HEK293T (cell line): ENCODE data around the gene HECTD1.

Source experiments
- CTCF ChIA-PET: fragments of 350-600 bp; formaldehyde crosslinking; extraction: SDS; loops from one replicate; lab custom pipeline; 2021; ENCODE audit warnings: antibody characterized with exemption, inconsistent platforms; lab: Yijun Ruan, JAX
- POLR2A ChIA-PET: fragments of 350-600 bp; formaldehyde crosslinking; extraction: SDS; loops from one replicate; lab custom pipeline; 2020; ENCODE audit warnings: antibody characterized with exemption, inconsistent platforms; lab: Yijun Ruan, JAX
- DNase-seq: peaks from one replicate; pipeline ENCODE4 v3.0.0; 2012; ENCODE audit warnings: mixed read lengths; ENCODE audit errors: extremely low spot score
- ARNT ChIP-seq: fragments of 450-650 bp; IDR thresholded peaks from 2 replicates; pipeline ENCODE4 v1.6.1; 2017; ENCODE audit warnings: mild to moderate bottlenecking
- BHLHE40 ChIP-seq: fragments of 450-650 bp; IDR thresholded peaks from 2 replicates; pipeline ENCODE4 v1.6.1; 2016; ENCODE audit warnings: mild to moderate bottlenecking, moderate library complexity, borderline replicate concordance
- CTBP1 ChIP-seq: fragments of 450-650 bp; IDR thresholded peaks from 2 replicates; pipeline ENCODE4 v1.6.1; 2016; ENCODE audit warnings: borderline replicate concordance
- ELF4 ChIP-seq: fragments of 450-650 bp; IDR thresholded peaks from 2 replicates; pipeline ENCODE4 v1.6.1; 2017; ENCODE audit warnings: antibody characterized with exemption
- FOXA1 ChIP-seq: fragments of 450-650 bp; IDR thresholded peaks from 2 replicates; pipeline ENCODE4 v1.6.1; 2016; ENCODE audit warnings: mild to moderate bottlenecking
- FOXK2 ChIP-seq: fragments of 450-650 bp; IDR thresholded peaks from 2 replicates; pipeline ENCODE4 v1.6.1; 2016; ENCODE audit warnings: mild to moderate bottlenecking
- FOXM1 ChIP-seq: fragments of 450-650 bp; IDR thresholded peaks from 2 replicates; pipeline ENCODE4 v1.6.1; 2017; ENCODE audit warnings: mild to moderate bottlenecking, borderline replicate concordance
- HDGF ChIP-seq: fragments of 450-650 bp; IDR thresholded peaks from 2 replicates; pipeline ENCODE4 v1.6.1; 2017; ENCODE audit warnings: antibody characterized with exemption, borderline replicate concordance
- L3MBTL2 ChIP-seq: fragments of 450-650 bp; conservative IDR thresholded peaks from 2 replicates; pipeline ENCODE4 v1.6.1; 2016; ENCODE audit warnings: mild to moderate bottlenecking
- LEF1 ChIP-seq: fragments of 450-650 bp; IDR thresholded peaks from 2 replicates; pipeline ENCODE4 v1.6.1; 2017; ENCODE audit warnings: mild to moderate bottlenecking, borderline replicate concordance
- NFRKB ChIP-seq: fragments of 450-650 bp; IDR thresholded peaks from 2 replicates; pipeline ENCODE4 v1.6.1; 2016; ENCODE audit warnings: mild to moderate bottlenecking, moderate library complexity
- SP1 ChIP-seq: fragments of 450-650 bp; IDR thresholded peaks from 2 replicates; pipeline ENCODE4 v1.6.1; 2017
- SUZ12 ChIP-seq: fragments of 450-650 bp; IDR thresholded peaks from 2 replicates; pipeline ENCODE4 v1.6.1; 2016; ENCODE audit warnings: mild to moderate bottlenecking
- TARDBP ChIP-seq: fragments of 450-650 bp; IDR thresholded peaks from 2 replicates; pipeline ENCODE4 v1.6.1; 2016
- ZNF384 ChIP-seq: fragments of 450-650 bp; IDR thresholded peaks from 2 replicates; pipeline ENCODE4 v1.6.1; 2016
- TF ChIP-seq, protein P1 (sequence below): fragments of 450-650 bp; IDR thresholded peaks from 2 replicates; pipeline ENCODE4 v1.6.1; 2016

Gene HECTD1

DNA sequence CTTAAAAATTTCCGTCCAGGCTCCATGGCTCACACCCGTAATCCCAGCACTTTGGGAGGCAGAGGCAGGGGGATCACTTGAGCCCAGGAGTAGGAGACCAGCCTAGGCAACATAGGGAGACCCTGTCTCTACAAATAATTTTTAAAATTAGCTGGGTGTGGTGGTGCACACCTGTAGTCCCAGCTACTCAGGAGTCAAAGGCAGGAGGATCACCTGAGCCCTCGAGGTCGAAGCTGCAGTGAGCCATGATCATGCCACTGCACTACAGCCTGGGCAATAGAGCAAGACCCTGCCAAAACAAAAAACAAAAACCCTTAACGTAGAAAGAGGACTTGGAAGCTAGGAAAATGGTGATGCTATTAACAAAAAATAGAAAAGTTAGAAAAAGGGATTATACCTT is 2.0 kb upstream of the HECTD1 start:
- TF ChIP-seq SP1, result no peak
- TF ChIP-seq CTBP1, result no peak
- TF ChIP-seq, protein P1, sequence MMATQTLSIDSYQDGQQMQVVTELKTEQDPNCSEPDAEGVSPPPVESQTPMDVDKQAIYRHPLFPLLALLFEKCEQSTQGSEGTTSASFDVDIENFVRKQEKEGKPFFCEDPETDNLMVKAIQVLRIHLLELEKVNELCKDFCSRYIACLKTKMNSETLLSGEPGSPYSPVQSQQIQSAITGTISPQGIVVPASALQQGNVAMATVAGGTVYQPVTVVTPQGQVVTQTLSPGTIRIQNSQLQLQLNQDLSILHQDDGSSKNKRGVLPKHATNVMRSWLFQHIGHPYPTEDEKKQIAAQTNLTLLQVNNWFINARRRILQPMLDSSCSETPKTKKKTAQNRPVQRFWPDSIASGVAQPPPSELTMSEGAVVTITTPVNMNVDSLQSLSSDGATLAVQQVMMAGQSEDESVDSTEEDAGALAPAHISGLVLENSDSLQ, result no peak
- TF ChIP-seq SUZ12, result no peak
- no peak for TF ChIP-seq LEF1
- no peak for TF ChIP-seq HDGF
- TF ChIP-seq TARDBP, result no peak
- TF ChIP-seq ARNT, result no peak
- no peak for TF ChIP-seq FOXM1
- TF ChIP-seq NFRKB, result no peak
- TF ChIP-seq ELF4, result no peak
- no peak for DNase-seq
- ChIA-PET POLR2A (interaction anchor here (1.5 kb wide), 1 partner anchor 210 kb away, joined by 5 read pairs; the partner anchor contains the start of gene HEATR5A), CTCF (interaction anchor here (0.6 kb wide), 1 partner anchor 44 kb away, joined by 3 read pairs; no protein-coding TSS in a partner anchor)

DNA sequence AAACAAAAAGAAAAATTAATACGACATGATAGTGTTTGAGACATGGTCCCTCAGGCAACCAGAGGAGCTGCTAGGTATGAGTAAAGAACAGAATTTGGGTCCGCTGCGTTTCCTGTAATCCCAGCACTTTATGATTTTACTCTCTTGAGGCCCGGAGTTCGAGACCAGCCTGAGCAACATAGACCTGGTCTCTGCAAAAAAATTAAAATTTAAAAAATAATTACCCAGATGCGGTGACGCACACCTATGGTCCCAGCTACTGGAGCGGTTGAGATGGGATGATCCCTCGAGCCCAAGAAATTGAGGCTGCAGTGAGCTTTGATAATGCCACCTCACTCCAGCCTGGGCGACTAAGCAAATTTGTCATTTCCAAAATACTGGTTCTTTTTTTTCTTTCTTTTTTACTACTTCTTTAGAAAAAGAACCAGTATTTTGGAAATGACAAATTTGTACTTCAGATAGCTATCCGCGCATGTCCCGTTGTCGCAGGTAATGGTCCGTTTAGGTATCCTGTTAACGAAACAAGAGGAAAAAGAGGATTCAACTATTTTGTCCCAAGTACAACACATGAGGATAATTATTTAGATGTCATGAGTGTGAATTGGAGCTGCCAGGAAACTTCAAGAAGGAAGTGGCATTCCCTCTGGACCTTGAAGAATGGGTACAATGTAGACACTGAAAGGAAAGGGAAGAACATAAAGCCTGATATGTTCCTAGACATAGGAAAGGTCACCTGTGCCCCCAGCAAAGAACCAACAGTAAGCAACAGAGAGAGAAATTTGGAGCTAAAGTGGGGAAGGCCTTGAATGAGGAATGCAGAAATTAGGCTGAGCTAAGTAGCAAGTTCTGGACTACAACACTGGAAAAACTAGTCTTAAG is 1.2 kb upstream of the HECTD1 start:
- CTCF ChIA-PET, result interaction anchor here (0.6 kb wide), 2 partner anchors 21 to 151 kb away, joined by 3 read pairs; no protein-coding TSS in a partner anchor
- no peak for DNase-seq
- POLR2A ChIA-PET, result interaction anchor here (0.6 to 3.0 kb wide), 9 partner anchors 8 to 265 kb away, joined by 3 to 15 read pairs (median 5); partner anchors contain the start of genes HEATR5A and STRN3
- TF ChIP-seq ELF4 (no peak), SP1 (no peak), NFRKB (no peak), BHLHE40 (no peak), HDGF (no peak), FOXA1 (no peak), FOXK2 (no peak), FOXM1 (no peak), LEF1 (no peak), CTBP1 (no peak), ZNF384 (no peak), TARDBP (no peak), ARNT (no peak)

DNA sequence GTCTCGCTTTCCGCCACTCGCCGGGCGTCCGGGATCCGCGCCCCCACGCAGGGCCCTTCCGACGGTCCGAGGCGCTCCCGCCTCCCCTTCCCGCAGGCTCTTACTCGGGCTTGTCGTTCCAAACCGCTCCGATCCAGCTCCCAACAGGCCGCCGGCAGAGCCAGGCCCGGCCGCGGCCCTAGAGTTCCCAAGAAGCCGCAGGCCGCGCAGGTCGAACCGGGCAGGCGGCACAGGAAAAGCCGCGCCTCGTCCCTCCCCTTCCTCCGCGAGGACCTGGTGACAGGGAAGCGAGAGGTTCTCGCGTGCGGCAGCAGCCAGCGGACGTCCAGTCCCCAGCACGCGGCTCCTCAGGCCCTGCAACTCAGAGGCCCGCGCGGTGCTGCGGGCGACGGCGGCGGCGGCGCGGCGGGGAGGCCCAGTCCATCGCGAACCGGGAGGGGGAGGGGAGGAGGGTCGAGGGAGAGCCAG is 272 bp downstream of the HECTD1 start:
- ChIA-PET POLR2A (interaction anchor here (0.6 to 3.0 kb wide), 14 partner anchors 9 to 337 kb away, joined by 3 to 15 read pairs (median 4); partner anchors contain the start of genes HEATR5A and STRN3), CTCF (interaction anchor here (0.7 to 1.6 kb wide), 3 partner anchors 11 to 145 kb away, joined by 3 to 8 read pairs (median 4); no protein-coding TSS in a partner anchor)
- DNase-seq, result no peak
- no peak for TF ChIP-seq NFRKB
- TF ChIP-seq L3MBTL2, result peak; percentile 65

DNA sequence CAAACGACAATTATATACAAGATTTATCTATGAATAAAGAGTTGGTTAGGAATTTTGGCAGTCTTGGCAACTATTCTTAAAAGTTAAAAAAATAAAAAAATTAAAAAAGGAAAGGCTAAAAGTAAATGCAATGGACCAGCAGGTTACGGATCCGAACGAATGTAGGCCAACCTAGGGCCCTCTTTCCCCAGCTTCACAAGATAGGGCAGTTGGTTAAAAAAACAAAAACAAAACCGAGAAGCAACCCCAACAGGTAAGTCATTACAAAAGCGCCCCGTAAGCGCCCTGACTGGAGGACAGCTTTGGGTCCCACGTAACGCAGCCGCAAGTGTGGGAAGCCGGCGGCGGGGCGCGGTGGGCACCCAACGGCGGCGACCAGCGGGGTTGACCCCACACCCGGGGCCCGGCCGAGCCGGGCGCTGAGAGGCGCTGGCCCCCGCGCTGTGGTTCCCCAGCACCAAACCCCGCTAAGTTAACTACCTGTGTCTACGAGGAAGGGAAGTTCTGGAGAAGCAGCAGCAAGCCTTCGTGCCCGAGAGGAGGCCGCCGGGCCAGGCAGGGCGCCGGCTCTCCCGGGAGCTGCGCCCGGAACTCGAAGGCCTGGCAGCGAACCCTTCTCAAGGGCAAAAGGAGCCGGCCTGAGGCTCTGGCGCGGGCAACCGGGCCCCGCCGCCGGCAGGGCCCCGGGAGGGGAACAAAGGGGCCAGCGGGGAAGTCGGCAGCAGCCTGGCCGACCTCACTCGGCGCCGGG is 882 bp downstream of the HECTD1 start:
- CTCF ChIA-PET, result interaction anchor here (0.6 to 1.6 kb wide), 3 partner anchors 11 to 146 kb away, joined by 3 to 8 read pairs (median 5); no protein-coding TSS in a partner anchor
- POLR2A ChIA-PET, result interaction anchor here (1.2 to 3.0 kb wide), 4 partner anchors 9 to 55 kb away, joined by 3 to 15 read pairs (median 6); no protein-coding TSS in a partner anchor
- no peak for TF ChIP-seq FOXK2
- TF ChIP-seq SUZ12, result no peak
- no peak for TF ChIP-seq FOXA1
- TF ChIP-seq, protein P1, result no peak
- no peak for TF ChIP-seq FOXM1
- TF ChIP-seq ARNT, result no peak
- DNase-seq, result peak; percentile 18

DNA sequence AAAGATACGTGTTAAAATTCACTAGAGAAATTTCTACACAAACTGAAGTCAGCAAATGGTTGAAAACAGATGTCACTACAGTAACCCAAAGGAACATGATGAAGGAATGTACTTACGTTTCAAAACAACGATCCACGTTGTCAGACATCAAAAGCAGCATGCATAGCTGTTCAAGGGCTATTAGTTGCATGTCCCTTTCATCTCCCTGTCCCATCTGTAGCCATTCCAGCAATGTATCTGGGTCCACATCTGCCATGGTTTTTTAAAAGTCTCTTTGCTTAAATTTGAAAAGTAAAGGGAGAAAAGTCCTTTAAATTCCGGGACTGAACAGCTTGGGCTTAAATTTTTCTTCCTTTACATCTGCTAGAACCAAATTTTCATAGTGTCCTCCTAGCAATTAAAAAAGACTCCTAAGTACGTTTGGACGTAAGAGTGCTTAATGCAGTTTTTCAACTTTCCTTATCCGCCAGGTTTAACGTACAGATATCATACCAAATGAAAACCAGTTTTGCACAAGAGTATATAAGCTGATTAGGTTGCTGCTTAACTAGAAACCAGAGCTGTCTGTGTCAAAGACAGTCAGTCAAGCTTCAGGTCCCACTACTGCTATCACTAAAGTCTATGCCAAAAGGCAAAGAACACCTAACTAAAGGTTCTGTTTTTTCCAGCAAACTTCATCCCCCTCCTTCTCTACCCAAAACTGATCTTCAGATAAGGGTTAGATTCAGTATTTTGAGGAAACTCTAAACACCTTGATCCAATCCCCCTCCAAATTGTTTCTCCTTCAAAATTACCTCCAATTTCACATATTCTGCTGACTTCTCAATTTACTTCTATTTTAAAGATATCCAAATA is 1.7 kb downstream of the HECTD1 start:
- CTCF ChIA-PET, result interaction anchor here (0.6 kb wide), 1 partner anchor 18 kb away, joined by 5 read pairs; no protein-coding TSS in a partner anchor
- no peak; the same call in 1 of the 2 replicates for TF ChIP-seq FOXK2
- no peak for TF ChIP-seq SP1
- TF ChIP-seq L3MBTL2, result no peak
- TF ChIP-seq ARNT, result no peak
- TF ChIP-seq ZNF384, result no peak
- TF ChIP-seq, protein P1, result 0 out of 2 replicates have a peak, but pooled peaks have one; percentile 6

More for the DNA sequence above, 1.7 kb downstream of the HECTD1 start:
- POLR2A ChIA-PET, result interaction anchor here (0.7 to 3.0 kb wide), 3 partner anchors 9 to 180 kb away, joined by 3 to 15 read pairs (median 3); partner anchors contain the start of gene STRN3
- DNase-seq, result peak; percentile 17
